ENCODE results near the gene MICAL2. TPM values are rescaled to one million over a fixed set of nuclear protein-coding genes. Genes with fewer than 3 reads are reported as not detected.

Gene MICAL2
- total and polyA plus RNA-seq, 2 donors (not counting 3 experiments of a cell fraction or from before 2014, with no cell fraction given) = 67.6 to 200 TPM

- H3K4me2 ChIP-seq (ENCODE audit: insufficient read depth, low read length) = no peak overlapping the region
- no peak for FAIRE-seq
- no peak overlapping the region for H3K4me3 ChIP-seq (replicated peaks in 1 of 3; ENCODE audit: insufficient read depth in 1 of 3, low read depth in 1 of 3, low read length in 3 of 3)
- TF ChIP-seq MYC (IDR thresholded peaks at IDR 0.05; ENCODE audit: low read depth, low read length) (no peak), GATA2 (IDR thresholded peaks at IDR 0.05; ENCODE audit: insufficient read depth, insufficient read length, low read depth, low read length) (no peak), POLR2AphosphoS5 (IDR thresholded peaks at IDR 0.05; ENCODE audit: insufficient read depth, low read depth, low read length) (no peak)
- CTCF ChIA-PET = interaction anchor here (1.1 to 2.0 kb wide), 5 partner anchors 11 to 86 kb away, joined by 3 to 5 read pairs (median 4); no protein-coding TSS in a partner anchor
- BruUV-seq (replicated peaks) = no TSS peak
- intact Hi-C loops (cut with micrococcal nuclease) (no loop called here), dilution Hi-C loops (cut with MboI; ENCODE audit: extremely low pct_ligation_motif_present, low sequenced_read_pairs) (no loop called here)
- H3K36me3 ChIP-seq (ENCODE audit: control insufficient read depth in 2 of 2, extremely low read depth in 1 of 2, insufficient read depth in 2 of 2, low read length in 2 of 2) = no peaks in the 10 kb centered on the region
- POLR2A ChIA-PET = no interaction called here
- no peaks in the 10 kb centered on the region for H4K20me1 ChIP-seq (replicated peaks; ENCODE audit: control insufficient read depth, extremely low read depth, insufficient read depth, low read length)
- H3K79me2 ChIP-seq (ENCODE audit: control insufficient read depth, insufficient read depth, low read length) = peaks cover 69% of the 10 kb centered on the region
- DNase-seq (ENCODE audit: low read depth, low spot score) = no peak
- H2AFZ ChIP-seq (ENCODE audit: low read depth, low read length) = no peak overlapping the region
- H3K9me3 ChIP-seq (replicated peaks; ENCODE audit: control insufficient read depth, insufficient read depth, low read length) = no peaks in the 10 kb centered on the region
- no peaks in the 10 kb centered on the region for H3K27me3 ChIP-seq (ENCODE audit: control insufficient read depth in 2 of 2, insufficient read depth in 2 of 2, low read length in 2 of 2)
- H3K9ac ChIP-seq (replicated peaks; ENCODE audit: extremely low read depth, insufficient read depth, low read length) = no peak overlapping the region
- H3K9me1 ChIP-seq (replicated peaks; ENCODE audit: control insufficient read depth, extremely low read depth, insufficient read depth, low read length) = no peaks in the 10 kb centered on the region
- H3K4me1 ChIP-seq (ENCODE audit: control insufficient read depth, extremely low read depth, insufficient read depth, low read length) = peaks cover 31% of the 10 kb centered on the region
- H3K27ac ChIP-seq (ENCODE audit: insufficient read depth, low read depth, low read length) = no peak overlapping the region
Observed at GRCh38 chr11:12133547-12134235, 23.3 kb downstream of the MICAL2 start.

GRCh38 chr11:12134236-12134585 lies 23.8 kb downstream of the MICAL2 start:
- no peak overlapping the region for H3K9ac ChIP-seq (replicated peaks; ENCODE audit: extremely low read depth, insufficient read depth, low read length)
- no peaks in the 10 kb centered on the region for H4K20me1 ChIP-seq (replicated peaks; ENCODE audit: control insufficient read depth, extremely low read depth, insufficient read depth, low read length)
- no peak for FAIRE-seq
- no peak overlapping the region for H3K4me3 ChIP-seq (replicated peaks in 1 of 3; ENCODE audit: insufficient read depth in 1 of 3, low read depth in 1 of 3, low read length in 3 of 3)
- peaks cover 31% of the 10 kb centered on the region for H3K4me1 ChIP-seq (ENCODE audit: control insufficient read depth, extremely low read depth, insufficient read depth, low read length)
- TF ChIP-seq, protein P1, sequence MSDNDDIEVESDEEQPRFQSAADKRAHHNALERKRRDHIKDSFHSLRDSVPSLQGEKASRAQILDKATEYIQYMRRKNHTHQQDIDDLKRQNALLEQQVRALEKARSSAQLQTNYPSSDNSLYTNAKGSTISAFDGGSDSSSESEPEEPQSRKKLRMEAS (IDR thresholded peaks at IDR 0.05; ENCODE audit: insufficient read depth, insufficient read length) = no peak
- no peak for TF ChIP-seq EZH2 (IDR thresholded peaks at IDR 0.05; ENCODE audit: borderline replicate concordance, low read depth, low read length, severe bottlenecking)
- TF ChIP-seq FOS (IDR thresholded peaks at IDR 0.05; ENCODE audit: borderline replicate concordance, insufficient read depth, low read length) = no peak
- TF ChIP-seq JUN (IDR thresholded peaks at IDR 0.05; ENCODE audit: borderline replicate concordance, insufficient read depth, insufficient read length, low read depth) = no peak
- TF ChIP-seq POLR2A (IDR thresholded peaks at IDR 0.05; ENCODE audit: low read depth, low read length) = no peak
- TF ChIP-seq POLR2AphosphoS5 (IDR thresholded peaks at IDR 0.05; ENCODE audit: insufficient read depth, low read depth, low read length) = no peak
- no peak for TF ChIP-seq GATA2 (IDR thresholded peaks at IDR 0.05; ENCODE audit: insufficient read depth, insufficient read length, low read depth, low read length)
- TF ChIP-seq MYC (IDR thresholded peaks at IDR 0.05; ENCODE audit: low read depth, low read length) = no peak
- TF ChIP-seq CTCF (IDR thresholded peaks at IDR 0.05; ENCODE audit: extremely low read depth in 1 of 2, insufficient read depth in 1 of 2, low read depth in 1 of 2, low read length in 2 of 2) = no peak
- ChIA-PET CTCF (interaction anchor here (1.1 to 2.0 kb wide), 6 partner anchors 11 to 86 kb away, joined by 3 to 5 read pairs (median 4); no protein-coding TSS in a partner anchor), POLR2A (no interaction called here)
- H2AFZ ChIP-seq (ENCODE audit: low read depth, low read length) = no peak overlapping the region
- no peak overlapping the region for H3K27ac ChIP-seq (ENCODE audit: insufficient read depth, low read depth, low read length)
- BruUV-seq (replicated peaks) = no TSS peak
- intact Hi-C loops (cut with micrococcal nuclease) (no loop called here), dilution Hi-C loops (cut with MboI; ENCODE audit: extremely low pct_ligation_motif_present, low sequenced_read_pairs) (no loop called here)
- no peaks in the 10 kb centered on the region for H3K36me3 ChIP-seq (ENCODE audit: control insufficient read depth in 2 of 2, extremely low read depth in 1 of 2, insufficient read depth in 2 of 2, low read length in 2 of 2)
- no peak overlapping the region for H3K4me2 ChIP-seq (ENCODE audit: insufficient read depth, low read length)
- no peaks in the 10 kb centered on the region for H3K9me1 ChIP-seq (replicated peaks; ENCODE audit: control insufficient read depth, extremely low read depth, insufficient read depth, low read length)
- no peak for DNase-seq (ENCODE audit: low read depth, low spot score)
- H3K9me3 ChIP-seq (replicated peaks; ENCODE audit: control insufficient read depth, insufficient read depth, low read length) = no peaks in the 10 kb centered on the region
- peaks cover 65% of the 10 kb centered on the region for H3K79me2 ChIP-seq (ENCODE audit: control insufficient read depth, insufficient read depth, low read length)
- no peaks in the 10 kb centered on the region for H3K27me3 ChIP-seq (ENCODE audit: control insufficient read depth in 2 of 2, insufficient read depth in 2 of 2, low read length in 2 of 2)

Data from endothelial cell of umbilical vein (primary cell).